ENCODE results near the gene ZKSCAN1. TPM values are rescaled to one million over a fixed set of nuclear protein-coding genes. Genes with fewer than 3 reads are reported as not detected.

Gene ZKSCAN1
- total RNA-seq, 1 experiment from 2014 or later: 61.2 TPM

DNA sequence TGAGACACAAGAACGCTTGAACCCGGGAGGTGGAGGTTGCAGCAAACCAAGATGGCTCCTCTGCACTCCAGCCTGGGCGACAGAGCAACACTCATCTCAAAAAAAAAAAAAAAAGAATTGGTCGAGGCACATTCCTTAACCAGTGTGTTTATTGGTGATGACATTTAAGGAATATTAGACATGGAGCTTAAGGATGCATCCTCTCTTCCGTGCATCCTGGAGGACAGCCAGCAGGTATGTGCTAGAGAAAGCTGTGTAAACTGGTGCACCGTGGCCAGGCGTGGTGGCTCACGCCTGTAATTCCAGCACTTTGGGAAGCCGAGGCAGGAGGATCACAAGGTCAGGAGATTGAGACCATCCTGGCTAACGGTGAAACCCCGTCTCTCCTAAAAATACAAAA, 11.8 kb downstream of the ZKSCAN1 start (continued):
- TF ChIP-seq EGR1 (IDR thresholded peaks at IDR 0.05; ENCODE audit: low read depth) (no peak), POLR2AphosphoS5 (IDR thresholded peaks at IDR 0.05; ENCODE audit: low read depth, low read length) (no peak), SP1 (IDR thresholded peaks at IDR 0.05; ENCODE audit: low read depth) (no peak), YY1 (IDR thresholded peaks at IDR 0.05; ENCODE audit: extremely low read depth, insufficient replicate concordance, low read depth, low read length) (no peak), SRF (IDR thresholded peaks at IDR 0.05; ENCODE audit: low read depth) (no peak), POLR2A (IDR thresholded peaks at IDR 0.05; ENCODE audit: borderline replicate concordance, extremely low read depth, insufficient read depth, insufficient read length) (no peak), ELF1 (IDR thresholded peaks at IDR 0.05; ENCODE audit: borderline replicate concordance, low read depth) (no peak), EZH2 (IDR thresholded peaks at IDR 0.05) (no peak), MAX (IDR thresholded peaks at IDR 0.05) (no peak)

- no TSS peak for BruUV-seq (replicated peaks)
- ATAC-seq: no peak
These were observed 14.2 kb downstream of the ZKSCAN1 start for GRCh38 chr7:100029596-100029995.

More at GRCh38 chr7:100029596-100029995, 14.2 kb downstream of the ZKSCAN1 start:
- ChIA-PET POLR2A (interaction anchor here (0.8 kb wide), 1 partner anchor 10 kb away, joined by 5 read pairs; no protein-coding TSS in a partner anchor), CTCF (no interaction called here), RAD21 (ENCODE audit: low non-redundant PET in 1 of 2, low total read pairs in 2 of 2, uncharacterized antibody in 2 of 2, unreplicated experiment in 2 of 2) (interaction anchor here in 1 of 2 experiments (0.6 kb wide), 1 partner anchor 13 kb away, joined by 3 read pairs; no protein-coding TSS in a partner anchor)
- Histone ChIP-seq H3K4me2 (ENCODE audit: low read length) (no peak overlapping the region), H3K4me3 (replicated peaks in 1 of 2; ENCODE audit: low read depth in 1 of 2, low read length in 2 of 2) (no peak overlapping the region), H3K9ac (ENCODE audit: low read length) (no peak overlapping the region), H3K36me3 (ENCODE audit: control insufficient read depth in 1 of 2, insufficient read depth in 2 of 2, low read length in 2 of 2) (peaks cover 47 to 59% of the 10 kb centered on the region in 2 experiments; a peak in 3 of 4 replicates), H3K27ac (ENCODE audit: low read depth, low read length) (no peak overlapping the region), H3K9me2 (ENCODE audit: insufficient read depth) (no peaks in the 10 kb centered on the region), H3K27me3 (ENCODE audit: insufficient read depth, low read length) (no peaks in the 10 kb centered on the region), H3K79me2 (ENCODE audit: insufficient read depth, low read length) (no peaks in the 10 kb centered on the region), H2AFZ (ENCODE audit: low read depth, low read length, poor library complexity, severe bottlenecking) (no peak overlapping the region), H3K9me3 (ENCODE audit: control insufficient read depth in 1 of 2, insufficient read depth in 1 of 2, low read depth in 1 of 2, low read length in 2 of 2) (no peaks in the 10 kb centered on the region), H3K4me1 (ENCODE audit: control insufficient read depth in 1 of 2, insufficient read depth in 2 of 2, low read length in 2 of 2) (no peaks in the 10 kb centered on the region), H4K20me1 (ENCODE audit: insufficient read depth) (no peaks in the 10 kb centered on the region)
- TF ChIP-seq FOSL1 (IDR thresholded peaks at IDR 0.05; ENCODE audit: low read depth): no peak
- TF ChIP-seq SIN3A (IDR thresholded peaks at IDR 0.05; ENCODE audit: low read depth): no peak
- no peak for TF ChIP-seq JUND (IDR thresholded peaks at IDR 0.05)
- TF ChIP-seq ZBTB33 (IDR thresholded peaks at IDR 0.05; ENCODE audit: extremely low read depth, insufficient replicate concordance, low read length): no peak
- no peak for TF ChIP-seq CEBPB (IDR thresholded peaks at IDR 0.05; ENCODE audit: low read depth)
- no peak for TF ChIP-seq RAD21 (IDR thresholded peaks at IDR 0.05; ENCODE audit: low read depth)
- TF ChIP-seq SRF (IDR thresholded peaks at IDR 0.05; ENCODE audit: low read depth): no peak
- no peak for TF ChIP-seq TCF7L2 (IDR thresholded peaks at IDR 0.05; ENCODE audit: borderline replicate concordance, extremely low read depth, insufficient read depth, insufficient read length)
- TF ChIP-seq SP1 (IDR thresholded peaks at IDR 0.05; ENCODE audit: low read depth): no peak
- no peak for TF ChIP-seq POLR2A (IDR thresholded peaks at IDR 0.05; ENCODE audit: borderline replicate concordance, extremely low read depth, insufficient read depth, insufficient read length)
- TF ChIP-seq, protein P1, sequence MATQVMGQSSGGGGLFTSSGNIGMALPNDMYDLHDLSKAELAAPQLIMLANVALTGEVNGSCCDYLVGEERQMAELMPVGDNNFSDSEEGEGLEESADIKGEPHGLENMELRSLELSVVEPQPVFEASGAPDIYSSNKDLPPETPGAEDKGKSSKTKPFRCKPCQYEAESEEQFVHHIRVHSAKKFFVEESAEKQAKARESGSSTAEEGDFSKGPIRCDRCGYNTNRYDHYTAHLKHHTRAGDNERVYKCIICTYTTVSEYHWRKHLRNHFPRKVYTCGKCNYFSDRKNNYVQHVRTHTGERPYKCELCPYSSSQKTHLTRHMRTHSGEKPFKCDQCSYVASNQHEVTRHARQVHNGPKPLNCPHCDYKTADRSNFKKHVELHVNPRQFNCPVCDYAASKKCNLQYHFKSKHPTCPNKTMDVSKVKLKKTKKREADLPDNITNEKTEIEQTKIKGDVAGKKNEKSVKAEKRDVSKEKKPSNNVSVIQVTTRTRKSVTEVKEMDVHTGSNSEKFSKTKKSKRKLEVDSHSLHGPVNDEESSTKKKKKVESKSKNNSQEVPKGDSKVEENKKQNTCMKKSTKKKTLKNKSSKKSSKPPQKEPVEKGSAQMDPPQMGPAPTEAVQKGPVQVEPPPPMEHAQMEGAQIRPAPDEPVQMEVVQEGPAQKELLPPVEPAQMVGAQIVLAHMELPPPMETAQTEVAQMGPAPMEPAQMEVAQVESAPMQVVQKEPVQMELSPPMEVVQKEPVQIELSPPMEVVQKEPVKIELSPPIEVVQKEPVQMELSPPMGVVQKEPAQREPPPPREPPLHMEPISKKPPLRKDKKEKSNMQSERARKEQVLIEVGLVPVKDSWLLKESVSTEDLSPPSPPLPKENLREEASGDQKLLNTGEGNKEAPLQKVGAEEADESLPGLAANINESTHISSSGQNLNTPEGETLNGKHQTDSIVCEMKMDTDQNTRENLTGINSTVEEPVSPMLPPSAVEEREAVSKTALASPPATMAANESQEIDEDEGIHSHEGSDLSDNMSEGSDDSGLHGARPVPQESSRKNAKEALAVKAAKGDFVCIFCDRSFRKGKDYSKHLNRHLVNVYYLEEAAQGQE (IDR thresholded peaks at IDR 0.05; ENCODE audit: low read depth): no peak
- TF ChIP-seq EZH2 (IDR thresholded peaks at IDR 0.05): no peak
- TF ChIP-seq CBX3 (IDR thresholded peaks at IDR 0.05; ENCODE audit: low read depth): no peak
- intact Hi-C loops (cut with micrococcal nuclease): no loop called here
- no peak for DNase-seq (ENCODE audit: low read depth, low spot score)
